HG02763 (cell line): ENCODE data around the gene TRIM56.
"Not testable (repeated sequence)": the region's sequence is repeated elsewhere in the genome, so short reads cannot be mapped to it uniquely, and the experiment has no call there.

Source experiments
- ATAC-seq: cut with Tn5 transposase; IDR thresholded peaks from one replicate; pipeline ENCODE4 v1.9.1; 2021; ENCODE audit warnings: mild to moderate bottlenecking, moderate library complexity; ENCODE audit not compliant: unreplicated experiment

The TRIM56 gene

DNA sequence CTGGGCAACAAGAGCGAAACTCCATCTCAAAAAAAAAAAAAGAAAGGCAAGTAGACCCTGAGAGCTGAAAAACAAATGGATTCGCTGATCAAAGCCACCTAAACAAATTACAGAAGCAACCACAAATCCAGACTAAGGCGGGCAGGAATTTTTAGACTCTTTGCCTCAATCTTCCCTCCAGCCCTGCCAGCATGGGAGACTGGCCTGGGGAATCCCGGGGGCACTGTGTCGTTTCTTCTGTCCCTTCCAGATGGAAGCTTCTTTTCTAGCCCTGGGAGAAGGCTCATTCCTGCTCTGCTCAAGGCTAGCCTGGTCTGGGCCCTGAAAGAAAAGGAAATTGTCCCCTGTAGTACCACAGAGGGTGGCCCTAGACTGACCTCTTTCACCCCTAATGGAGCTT is 26.0 kb downstream of the TRIM56 start:
- no peak for ATAC-seq

DNA sequence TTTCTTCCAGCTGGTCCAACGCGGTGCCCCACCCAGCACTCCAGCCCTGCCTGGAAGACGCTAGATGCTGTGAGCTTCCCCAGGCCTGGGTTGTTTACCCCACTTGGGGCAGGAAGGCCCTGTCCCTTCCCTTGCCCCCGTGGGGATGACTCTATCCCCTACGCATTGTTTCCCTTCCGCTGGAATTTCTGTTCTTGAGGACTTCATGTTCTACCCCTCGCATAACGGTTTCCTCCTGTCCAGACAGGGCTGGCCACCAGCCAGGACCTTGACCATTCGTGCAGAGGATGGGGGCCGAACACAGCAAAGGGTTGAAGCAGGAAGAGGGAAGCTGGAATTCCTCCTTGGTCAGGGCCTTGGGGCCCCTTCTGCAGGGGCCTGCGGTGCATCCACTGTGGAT is 27.0 kb downstream of the TRIM56 start:
- ATAC-seq: no peak

DNA sequence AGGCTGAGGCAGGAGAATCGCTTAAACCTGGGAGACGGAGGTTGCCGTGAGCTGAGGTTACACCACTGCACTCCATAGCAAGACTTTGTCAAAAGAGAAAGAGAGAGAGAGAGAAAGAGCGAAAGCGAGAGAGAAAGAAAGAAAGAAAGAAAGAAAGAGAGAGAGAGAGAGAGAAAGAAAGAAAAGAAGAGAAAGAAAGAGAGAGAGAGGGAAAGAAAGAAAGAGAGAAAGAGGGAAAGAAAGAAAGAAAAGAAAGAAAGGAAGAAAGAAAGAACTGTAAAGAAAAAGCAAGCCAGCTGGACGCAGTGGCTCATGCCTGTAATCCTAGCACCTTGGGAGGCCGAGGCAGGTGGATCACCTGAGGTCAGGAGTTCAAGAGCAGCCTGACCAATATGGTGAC is 27.9 kb downstream of the TRIM56 start:
- ATAC-seq: not testable (repeated sequence)

DNA sequence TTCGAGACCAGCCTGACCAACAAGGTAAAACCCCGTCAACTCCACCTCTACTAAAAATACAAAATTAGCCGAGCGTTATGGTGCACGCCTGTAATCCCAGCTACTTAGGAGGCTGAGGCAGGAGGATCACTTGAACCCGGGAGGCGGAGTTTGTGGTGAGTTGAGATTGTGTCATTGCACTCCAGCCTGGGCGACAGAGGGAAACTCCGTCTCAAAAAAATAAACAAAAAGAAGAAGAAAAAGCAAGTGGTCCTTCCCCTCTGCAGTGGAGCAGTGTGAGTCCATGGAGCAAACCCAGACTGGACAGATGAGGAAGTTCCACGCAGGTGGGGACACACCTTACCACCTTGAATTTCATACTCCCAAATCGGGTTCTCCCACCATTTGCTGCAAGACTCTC is 28.6 kb downstream of the TRIM56 start:
- ATAC-seq: no peak

DNA sequence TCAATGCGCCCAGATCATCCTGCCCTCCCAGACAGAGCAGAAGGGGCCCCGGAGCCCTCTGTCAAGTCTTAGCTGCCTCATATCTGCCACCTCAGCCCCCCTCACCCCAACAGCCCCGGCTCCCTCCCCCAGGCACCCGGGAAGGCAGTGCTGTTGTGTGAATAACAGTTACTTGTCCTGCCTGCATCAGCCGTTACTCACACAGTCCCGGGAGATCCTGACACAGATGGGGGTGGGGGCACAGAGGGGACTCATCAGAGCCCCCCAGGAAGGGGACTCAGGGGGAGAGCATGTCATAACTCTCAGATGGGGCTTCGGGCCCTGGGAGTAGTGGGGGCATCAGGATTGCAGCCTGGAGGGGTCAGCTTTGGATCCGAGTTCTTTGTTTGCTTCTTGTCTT is 29.2 kb downstream of the TRIM56 start:
- no peak for ATAC-seq

DNA sequence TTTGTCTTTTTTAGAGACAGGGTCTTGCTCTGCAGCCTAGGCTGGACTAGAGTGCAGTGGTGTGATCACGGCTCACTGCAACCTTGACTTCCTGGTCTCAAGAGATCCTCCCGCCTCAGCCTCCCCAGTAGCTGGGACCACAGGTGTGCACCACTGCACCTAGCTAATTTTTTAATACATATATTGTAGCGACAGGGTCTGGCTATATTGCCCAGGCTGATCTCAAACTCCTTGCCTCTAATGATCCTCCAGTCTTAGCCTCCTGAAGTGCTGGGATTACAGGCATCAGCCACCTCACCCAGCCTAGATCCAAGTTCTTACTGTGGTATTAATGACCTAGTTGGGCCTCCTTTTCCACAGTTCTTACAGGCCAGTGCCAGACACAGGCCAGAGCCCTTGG is 29.9 kb downstream of the TRIM56 start:
- ATAC-seq: no peak

DNA sequence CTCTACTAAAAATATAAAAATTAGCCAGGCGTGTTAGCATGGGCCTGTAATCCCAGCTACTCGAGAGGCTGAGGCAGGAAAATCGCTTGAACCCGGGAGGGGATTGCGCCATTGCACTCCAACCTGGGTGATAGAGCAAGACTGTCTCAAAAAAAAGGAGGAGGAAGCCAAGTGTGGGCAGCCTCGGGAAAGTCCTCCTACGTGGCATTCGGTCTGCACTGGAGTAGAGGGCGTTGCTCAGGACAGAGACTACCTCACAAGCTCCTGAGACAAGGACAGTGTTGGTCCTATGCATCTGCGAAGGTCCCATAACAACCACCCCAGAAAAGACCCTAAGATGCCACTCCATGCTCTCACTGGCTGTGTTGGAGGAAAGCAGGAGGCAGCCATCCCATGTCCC is 31.6 kb downstream of the TRIM56 start:
- no peak for ATAC-seq

DNA sequence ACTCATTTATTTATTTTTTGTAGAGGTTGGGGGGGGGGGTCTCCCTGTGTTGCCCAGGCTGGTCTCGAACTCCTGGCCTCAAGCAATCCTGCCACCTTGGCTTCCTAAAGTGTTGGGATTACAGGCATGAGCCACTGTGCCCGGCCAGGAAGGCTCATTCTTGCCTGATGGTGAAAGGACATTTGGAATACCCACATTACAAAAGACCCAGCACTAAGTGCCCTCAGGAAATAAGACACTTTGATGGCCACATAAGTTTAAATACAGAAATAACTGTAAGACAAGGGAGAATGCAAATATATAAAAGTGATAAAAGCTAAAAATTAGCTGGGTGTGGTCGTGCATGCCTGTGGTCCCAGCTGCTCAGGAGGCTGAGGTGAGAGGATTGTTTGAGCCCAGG is 33.6 kb downstream of the TRIM56 start:
- no peak for ATAC-seq

DNA sequence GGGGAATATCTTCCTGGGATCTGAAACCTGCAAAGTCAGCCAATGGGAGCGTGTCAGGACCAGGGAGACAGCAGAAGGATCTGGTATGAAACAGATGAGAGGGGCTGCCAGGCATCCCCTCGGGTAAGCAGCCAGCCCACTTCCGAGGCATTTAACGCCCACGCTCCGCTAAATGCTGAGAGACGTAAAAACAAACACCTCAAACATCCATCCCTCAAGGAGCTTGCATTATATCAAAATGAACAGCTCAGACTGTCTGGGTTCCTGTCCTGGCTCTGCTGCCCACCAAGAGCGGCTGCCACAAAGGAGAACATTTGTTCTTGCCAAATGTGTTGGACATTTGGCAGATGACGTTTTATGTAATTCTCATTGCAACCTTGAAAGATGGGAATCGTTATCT is 34.6 kb downstream of the TRIM56 start:
- no peak for ATAC-seq

DNA sequence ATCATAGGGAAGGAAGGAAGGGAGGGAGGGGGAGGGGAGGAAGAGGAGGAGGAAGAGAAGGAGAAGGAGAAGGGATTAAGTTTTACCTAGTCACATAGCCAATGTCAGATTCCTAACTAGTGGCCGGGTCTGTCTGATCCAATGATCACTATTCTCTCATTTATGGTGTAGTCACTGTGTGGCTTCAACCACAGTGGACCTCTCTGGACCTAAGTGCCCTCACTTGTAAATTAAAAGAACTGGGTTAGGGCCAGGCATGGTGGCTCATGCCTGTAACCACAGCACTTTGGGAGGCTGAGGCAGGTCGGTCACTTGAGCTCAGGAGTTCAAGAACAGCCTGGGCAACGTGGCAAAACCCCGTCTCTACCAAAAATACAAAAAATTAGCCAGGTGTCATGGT is 35.0 kb downstream of the TRIM56 start:
- ATAC-seq: no peak

DNA sequence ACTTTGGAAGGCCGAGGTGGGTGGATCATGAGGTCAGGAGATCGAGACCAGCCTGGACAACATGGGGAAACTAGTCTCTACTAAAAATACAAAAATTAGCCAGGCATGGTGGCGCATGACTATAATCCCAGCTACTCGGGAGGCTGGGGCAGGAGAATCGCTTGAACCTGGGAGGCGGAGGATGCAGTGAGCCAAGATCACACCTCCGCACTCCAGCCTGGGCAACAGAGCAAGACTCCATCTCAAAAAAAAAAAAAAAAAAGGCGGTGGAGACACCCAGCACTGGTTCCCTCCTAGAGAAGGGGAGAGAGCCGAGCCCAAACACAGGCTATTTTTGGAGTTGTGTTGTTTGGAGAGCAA is 36.3 kb downstream of the TRIM56 start:
- ATAC-seq: not testable (repeated sequence)

DNA sequence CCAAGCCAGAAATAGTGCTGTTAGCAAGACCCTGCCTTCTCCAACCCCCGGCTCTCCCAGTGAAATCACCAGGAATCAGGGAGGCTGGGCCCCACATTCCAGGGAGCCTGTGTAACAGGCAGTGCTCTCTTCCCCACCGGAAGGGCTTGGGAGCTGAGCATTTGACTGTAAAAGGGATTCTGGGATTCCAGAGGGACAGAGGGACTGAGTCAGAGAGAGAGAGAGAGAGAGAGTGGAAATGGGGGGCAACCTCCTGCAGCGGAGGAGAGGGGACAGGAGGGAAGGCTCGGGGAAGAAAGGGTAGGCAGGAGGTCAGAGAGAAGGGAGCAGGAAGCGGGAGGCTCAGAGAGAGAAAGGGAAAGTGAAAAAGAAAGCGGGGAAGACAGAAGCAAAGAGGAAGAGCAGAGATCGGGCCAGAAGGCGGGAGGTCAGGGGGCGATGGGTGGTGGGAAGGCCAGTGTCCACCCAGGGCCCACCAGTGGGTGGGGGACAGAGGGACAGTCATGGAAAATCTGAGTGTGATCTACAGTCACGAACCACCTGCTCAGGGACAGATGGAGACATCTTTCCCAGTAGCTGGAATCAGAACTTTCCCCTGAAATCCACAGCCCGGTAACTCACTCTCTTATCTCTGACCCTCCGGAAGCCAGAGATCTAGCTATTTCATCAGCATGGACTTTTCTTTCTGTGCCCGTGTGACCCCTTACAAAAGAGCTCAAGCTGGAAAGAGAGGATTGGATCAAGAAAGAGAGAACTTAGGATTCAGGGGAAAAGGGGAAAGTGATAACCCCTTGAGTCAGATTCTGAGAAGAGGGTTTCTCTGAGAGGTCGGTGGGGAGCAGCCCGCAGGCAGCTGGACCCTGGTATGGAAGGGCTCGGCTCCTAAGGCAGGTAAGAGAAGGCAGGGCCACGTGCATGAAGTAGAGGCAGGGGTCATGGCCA is 37.0 kb downstream of the TRIM56 start:
- ATAC-seq: no peak

DNA sequence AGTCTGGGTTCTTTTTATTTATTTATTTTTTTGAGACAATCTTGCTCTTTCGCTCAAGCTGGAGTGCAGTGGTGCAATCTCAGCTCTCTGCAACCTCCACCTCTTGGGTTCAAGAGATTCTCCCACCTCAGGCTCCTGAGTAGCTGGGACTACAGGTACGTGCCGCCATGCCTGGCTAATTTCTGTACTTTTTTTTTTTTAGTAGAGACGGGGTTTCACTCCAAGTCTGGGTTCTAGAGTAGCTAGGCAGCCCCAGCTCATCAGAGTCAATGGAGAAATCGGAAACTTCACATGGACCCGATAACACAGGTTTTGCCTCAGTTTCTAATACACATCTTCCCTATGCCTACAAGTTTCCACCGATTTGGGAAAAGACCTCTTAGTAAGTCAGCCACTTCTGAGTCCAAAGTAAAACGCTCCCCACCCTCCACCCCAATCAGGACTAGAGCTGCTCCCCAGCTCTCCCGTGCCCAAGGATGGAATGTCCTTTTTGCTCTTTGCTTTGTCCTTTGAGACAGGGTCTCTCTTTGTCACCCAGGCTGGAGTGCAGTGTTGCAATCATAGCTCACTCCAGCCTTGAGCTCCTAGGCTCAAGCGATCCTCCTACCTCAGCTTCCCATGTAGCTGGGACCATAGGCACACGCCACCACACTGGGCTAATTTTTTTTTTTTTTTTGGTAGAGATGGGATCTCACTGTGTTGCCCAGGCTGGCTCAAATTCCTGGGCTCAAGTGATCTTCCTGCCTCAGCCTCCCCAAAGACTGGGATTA is 37.8 kb downstream of the TRIM56 start:
- ATAC-seq: no peak

DNA sequence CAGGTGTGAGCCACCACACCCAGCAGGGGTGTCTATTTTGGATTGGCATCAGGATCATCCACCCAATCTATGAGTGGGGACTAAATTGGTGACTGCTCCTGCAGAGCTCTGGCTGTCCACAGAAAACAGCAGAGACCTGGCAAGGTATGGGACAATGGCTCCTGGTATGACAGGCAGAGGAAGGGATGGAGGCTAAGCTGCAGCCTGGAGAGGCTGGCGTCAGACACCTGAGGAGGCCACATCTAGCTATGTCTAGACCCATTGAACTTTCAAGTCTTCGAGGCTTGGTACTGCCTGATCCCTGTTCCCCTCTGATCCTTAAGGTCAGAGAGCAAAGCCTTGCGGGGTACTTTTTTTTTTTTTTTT is 38.4 kb downstream of the TRIM56 start:
- no peak for ATAC-seq

DNA sequence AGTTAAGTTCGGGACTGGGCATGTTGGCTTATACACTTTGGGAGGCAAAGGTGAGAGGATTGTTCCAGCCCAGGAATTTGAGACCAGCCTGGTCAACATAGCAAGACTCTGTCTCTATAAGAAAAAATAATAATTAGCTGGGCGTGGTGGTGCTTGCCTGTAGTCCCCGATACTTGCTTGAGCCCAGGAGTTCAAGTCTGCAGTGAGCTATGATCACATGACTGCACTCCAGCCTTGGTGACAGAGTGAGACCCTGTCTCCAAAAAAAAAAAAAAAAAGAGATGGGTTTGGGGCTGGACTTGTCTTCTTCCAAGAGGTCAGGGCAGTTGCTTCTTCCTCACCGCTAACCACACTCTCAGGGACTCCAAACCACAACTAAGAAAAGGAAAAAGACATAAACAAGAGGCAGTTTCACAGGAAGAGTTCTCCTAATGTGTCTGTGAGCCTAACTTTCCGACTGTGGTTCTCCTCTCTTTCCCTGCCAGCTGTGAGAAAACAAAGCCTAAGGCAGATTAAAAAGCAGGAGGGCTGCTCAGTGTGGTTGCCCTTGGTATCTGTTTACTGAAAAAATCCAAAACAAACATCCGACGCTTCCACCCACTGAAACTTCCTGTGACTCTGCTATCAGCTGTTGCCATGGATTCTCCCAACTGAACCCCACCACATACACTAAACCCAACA is 39.2 kb downstream of the TRIM56 start:
- no peak for ATAC-seq

DNA sequence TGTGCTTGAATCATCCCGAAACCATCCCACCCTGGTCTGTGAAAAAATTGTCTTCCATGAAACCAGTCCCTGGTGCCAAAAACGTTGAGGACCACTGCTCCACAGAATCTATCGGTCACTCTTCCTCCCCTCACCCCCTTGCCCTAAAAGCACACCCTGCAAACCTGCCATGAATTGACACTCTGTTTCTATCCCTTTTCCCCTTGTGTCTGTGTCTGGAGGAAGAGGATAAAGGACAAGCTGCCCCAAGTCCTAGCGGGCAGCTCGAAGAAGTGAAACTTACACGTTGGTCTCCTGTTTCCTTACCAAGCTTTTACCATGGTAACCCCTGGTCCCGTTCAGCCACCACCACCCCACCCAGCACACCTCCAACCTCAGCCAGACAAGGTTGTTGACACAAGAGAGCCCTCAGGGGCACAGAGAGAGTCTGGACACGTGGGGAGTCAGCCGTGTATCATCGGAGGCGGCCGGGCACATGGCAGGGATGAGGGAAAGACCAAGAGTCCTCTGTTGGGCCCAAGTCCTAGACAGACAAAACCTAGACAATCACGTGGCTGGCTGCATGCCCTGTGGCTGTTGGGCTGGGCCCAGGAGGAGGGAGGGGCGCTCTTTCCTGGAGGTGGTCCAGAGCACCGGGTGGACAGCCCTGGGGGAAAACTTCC is 40.8 kb downstream of the TRIM56 start:
- ATAC-seq: peak; percentile 34

DNA sequence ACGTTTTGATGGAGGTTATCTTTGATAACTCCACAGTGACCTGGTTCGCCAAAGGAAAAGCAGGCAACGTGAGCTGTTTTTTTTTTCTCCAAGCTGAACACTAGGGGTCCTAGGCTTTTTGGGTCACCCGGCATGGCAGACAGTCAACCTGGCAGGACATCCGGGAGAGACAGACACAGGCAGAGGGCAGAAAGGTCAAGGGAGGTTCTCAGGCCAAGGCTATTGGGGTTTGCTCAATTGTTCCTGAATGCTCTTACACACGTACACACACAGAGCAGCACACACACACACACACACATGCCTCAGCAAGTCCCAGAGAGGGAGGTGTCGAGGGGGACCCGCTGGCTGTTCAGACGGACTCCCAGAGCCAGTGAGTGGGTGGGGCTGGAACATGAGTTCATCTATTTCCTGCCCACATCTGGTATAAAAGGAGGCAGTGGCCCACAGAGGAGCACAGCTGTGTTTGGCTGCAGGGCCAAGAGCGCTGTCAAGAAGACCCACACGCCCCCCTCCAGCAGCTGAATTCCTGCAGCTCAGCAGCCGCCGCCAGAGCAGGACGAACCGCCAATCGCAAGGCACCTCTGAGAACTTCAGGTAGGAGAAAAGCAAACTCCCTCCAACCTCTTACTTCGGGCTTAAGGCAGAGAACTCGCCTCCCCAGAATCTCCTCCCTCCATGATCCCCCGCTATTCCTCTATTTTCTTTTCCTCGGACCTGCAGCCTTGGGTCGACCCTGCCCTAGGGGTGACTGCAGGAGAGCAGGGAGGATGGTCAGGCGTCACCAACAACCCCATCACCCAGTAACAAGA is 41.6 kb downstream of the TRIM56 start, which contains the start of gene SERPINE1:
Gene SERPINE1 (plus strand): TSS at position 454 of the 809 bp plus-strand sequence. CDS start 1,290 bp downstream, outside the sequence.
- peak; percentile 39 for ATAC-seq

DNA sequence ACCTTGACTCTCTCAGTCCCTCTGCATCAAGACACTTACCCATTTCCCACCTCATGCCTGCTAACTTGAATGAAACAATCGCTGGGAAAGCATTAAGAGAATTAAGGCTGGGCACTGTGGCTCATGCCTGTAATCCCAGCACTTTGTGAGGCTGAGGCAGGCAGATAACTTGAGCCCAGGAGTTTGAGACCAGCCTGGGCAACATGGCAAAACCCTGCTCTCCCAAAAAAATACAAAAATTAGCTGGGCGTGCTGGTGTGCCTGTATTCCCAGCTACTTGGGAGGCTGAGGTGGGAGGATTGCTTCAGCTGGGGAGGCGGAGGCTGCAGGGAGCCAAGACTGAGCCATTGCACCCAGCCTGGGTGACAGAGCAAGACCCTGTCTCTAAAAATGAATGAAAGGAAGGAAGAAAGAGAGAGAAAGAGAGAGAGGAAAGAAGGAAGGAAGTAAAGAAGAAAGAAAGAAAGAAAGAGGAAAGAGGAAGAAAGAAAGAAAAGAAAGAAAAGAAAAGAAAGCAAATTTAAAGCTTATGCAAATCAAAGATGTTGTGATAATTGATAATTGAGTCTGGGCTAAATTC is 42.3 kb downstream of the TRIM56 start:
- ATAC-seq: no peak

DNA sequence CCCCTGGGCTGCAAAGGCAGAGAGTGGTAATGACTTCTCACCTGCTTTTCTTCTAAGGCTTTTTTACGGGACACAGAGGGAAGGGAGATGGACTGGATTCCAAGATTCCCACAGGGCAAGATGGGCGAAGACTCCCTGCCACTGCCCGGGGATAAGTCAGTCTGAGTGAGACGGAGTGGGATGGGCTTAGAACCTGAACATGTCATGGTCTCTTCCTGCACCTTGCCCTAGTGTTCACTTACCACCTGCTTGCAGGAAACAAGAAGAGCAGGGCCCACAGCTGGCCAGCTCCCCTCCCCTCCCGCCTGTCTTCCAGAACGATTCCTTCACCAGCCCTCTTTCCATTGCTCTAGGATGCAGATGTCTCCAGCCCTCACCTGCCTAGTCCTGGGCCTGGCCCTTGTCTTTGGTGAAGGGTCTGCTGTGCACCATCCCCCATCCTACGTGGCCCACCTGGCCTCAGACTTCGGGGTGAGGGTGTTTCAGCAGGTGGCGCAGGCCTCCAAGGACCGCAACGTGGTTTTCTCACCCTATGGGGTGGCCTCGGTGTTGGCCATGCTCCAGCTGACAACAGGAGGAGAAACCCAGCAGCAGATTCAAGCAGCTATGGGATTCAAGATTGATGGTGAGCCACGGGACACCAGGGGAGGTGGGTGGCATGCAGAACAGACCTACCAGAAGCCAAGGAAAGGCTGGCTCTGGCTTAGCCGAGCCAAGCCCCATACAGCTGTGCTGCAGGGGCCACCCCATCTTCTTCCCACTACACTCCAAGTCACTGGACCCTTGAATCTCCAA is 43.0 kb downstream of the TRIM56 start:
- no peak for ATAC-seq
